Measurements from ENCODE around the gene GPR37L1.
"Not testable (repeated sequence)": the region's sequence is repeated elsewhere in the genome, so short reads cannot be mapped to it uniquely, and the experiment has no call there.

Gene GPR37L1

DNA sequence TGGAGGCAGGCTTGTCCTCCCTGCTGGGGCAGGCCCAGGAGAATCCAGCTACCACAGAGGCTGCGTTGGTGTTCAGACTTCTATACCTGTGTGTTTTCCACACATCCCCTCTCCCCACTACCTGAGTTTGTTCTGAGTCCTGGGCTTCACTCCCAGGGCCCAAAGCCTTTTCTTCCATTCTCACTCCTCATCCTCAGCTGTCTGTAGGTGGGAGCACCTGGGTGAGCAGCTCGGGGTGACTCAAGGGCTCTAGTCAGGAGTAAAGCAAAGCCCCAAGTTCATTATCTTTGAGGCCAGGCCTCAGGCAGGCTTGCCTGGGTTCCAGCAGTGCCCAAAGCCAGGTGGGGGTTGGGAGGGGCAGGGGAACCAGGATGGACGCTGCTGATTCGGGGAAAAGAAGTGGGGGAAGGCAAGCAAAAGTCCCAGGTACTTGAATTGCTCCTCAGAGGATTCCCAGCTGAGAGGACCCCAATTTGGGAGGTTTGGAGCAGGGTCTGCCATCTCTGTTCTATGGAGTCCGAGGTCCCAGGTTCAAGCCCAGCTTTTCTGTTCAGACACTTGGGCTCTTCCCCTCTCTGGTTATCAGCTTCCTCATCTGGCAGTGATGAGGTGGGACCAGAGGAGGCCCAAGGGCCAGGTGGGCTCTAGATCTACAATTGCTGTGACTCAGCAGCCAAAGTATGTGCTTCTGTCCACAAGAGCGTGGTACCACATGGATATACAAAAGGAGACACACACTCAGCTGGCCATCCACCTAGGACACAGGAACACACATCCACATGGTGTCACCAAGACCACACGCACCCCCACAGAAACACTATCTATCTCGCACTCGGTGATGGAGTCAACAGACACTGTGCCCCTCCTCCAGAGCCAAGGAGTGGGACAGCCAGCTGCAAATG lies 43.5 kb downstream of the GPR37L1 start:
- TF ChIP-seq, protein P1, sequence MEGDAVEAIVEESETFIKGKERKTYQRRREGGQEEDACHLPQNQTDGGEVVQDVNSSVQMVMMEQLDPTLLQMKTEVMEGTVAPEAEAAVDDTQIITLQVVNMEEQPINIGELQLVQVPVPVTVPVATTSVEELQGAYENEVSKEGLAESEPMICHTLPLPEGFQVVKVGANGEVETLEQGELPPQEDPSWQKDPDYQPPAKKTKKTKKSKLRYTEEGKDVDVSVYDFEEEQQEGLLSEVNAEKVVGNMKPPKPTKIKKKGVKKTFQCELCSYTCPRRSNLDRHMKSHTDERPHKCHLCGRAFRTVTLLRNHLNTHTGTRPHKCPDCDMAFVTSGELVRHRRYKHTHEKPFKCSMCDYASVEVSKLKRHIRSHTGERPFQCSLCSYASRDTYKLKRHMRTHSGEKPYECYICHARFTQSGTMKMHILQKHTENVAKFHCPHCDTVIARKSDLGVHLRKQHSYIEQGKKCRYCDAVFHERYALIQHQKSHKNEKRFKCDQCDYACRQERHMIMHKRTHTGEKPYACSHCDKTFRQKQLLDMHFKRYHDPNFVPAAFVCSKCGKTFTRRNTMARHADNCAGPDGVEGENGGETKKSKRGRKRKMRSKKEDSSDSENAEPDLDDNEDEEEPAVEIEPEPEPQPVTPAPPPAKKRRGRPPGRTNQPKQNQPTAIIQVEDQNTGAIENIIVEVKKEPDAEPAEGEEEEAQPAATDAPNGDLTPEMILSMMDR (IDR thresholded peaks at IDR 0.05; ENCODE audit: insufficient read depth, low read length, poor library complexity, severe bottlenecking) = no peak
- H3K36me3 ChIP-seq (ENCODE audit: control insufficient read depth, insufficient read depth, low read length) = no peaks in the 10 kb centered on the region
- no peak for DNase-seq (ENCODE audit: extremely low read depth, insufficient read length)
- H3K4me3 ChIP-seq (replicated peaks; ENCODE audit: low read depth, low read length) = no peak overlapping the region
- H3K27me3 ChIP-seq (replicated peaks; ENCODE audit: control insufficient read depth, insufficient read depth, low read length) = no peaks in the 10 kb centered on the region

DNA sequence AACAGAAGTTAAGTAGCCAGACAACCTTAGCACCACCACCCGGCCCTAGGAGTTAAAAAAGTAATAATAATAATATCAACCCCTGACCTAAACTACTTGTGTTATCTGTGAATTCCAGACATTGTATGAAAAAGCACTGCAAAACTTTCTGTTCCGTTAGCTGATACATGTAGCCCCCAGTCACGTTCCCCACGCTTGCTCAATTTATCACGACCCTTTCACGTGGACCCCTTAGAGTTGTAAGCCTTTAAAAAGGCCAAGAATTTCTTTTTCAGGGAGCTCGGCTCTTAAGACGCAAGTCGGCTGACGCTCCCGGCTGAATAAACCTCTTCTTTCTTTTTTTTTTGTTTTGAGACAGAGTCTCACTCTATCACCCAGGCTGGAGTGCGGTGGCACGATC lies 44.3 kb downstream of the GPR37L1 start:
- not testable (repeated sequence) for DNase-seq (ENCODE audit: extremely low read depth, insufficient read length); H3K36me3 ChIP-seq (ENCODE audit: control insufficient read depth, insufficient read depth, low read length); H3K4me3 ChIP-seq (replicated peaks; ENCODE audit: low read depth, low read length); H3K27me3 ChIP-seq (replicated peaks; ENCODE audit: control insufficient read depth, insufficient read depth, low read length)

DNA sequence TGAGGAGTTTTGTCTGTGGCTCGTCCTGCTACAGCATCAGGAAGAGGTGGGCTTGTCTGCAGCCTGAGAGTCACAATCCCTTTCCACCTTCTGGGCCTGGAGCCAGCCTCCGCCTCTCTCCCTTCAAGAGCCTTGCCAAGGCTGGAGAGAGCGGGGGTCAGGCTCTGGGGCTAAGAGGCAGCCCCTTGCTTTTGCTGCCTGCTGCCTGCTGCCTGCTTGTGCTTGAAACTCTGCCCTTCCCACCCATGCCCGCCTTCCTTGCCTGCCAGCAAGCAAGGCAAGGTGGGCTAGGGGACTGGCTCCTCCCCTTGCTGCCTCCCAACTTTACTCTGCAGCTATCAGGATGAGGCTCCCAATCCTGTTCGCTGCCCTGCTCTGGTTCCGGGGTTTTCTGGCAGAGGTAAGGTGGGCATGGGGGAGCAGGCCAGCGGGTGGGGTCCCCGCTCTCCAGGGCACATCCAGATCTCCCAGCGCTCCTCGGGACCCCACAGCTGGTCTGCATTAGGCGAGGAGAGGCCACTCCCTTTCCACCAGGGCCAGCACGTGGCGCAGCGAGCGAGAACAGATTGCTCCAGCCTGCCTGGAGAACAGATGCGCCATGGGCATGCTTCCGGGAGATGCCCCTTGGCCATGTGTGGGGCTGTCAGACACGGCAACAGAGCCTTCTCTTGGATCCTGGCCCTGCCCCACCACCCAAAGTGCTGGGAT lies 45.1 kb downstream of the GPR37L1 start:
- DNase-seq (ENCODE audit: extremely low read depth, insufficient read length) = no peak
- no peaks in the 10 kb centered on the region for H3K36me3 ChIP-seq (ENCODE audit: control insufficient read depth, insufficient read depth, low read length)
- no peaks in the 10 kb centered on the region for H3K27me3 ChIP-seq (replicated peaks; ENCODE audit: control insufficient read depth, insufficient read depth, low read length)
- H3K4me3 ChIP-seq (replicated peaks; ENCODE audit: low read depth, low read length) = no peak overlapping the region
- TF ChIP-seq, protein P1 (IDR thresholded peaks at IDR 0.05; ENCODE audit: insufficient read depth, low read length, poor library complexity, severe bottlenecking) = no peak

DNA sequence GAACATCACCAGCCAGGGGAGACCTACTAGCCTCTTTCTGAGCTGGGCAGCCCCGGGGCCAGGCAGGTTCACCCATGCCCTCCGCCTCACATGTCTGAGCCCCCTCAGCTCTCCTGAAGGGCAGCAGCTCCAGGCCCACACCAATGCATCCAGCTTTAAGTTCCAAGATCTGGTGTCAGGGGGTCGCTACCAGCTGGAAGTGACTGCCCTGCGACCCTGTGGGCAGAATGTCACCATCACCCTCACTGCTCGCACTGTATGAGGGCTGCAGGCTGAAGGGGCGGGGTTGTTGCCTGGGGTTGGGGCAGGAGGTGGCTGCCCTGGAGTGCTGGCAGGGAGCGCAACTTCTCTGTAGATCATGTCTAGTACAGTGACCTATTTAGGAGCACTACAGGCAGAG lies 46.1 kb downstream of the GPR37L1 start:
- H3K27me3 ChIP-seq (replicated peaks; ENCODE audit: control insufficient read depth, insufficient read depth, low read length) = no peaks in the 10 kb centered on the region
- TF ChIP-seq, protein P1 (IDR thresholded peaks at IDR 0.05; ENCODE audit: insufficient read depth, low read length, poor library complexity, severe bottlenecking) = no peak
- no peak overlapping the region for H3K4me3 ChIP-seq (replicated peaks; ENCODE audit: low read depth, low read length)
- H3K36me3 ChIP-seq (ENCODE audit: control insufficient read depth, insufficient read depth, low read length) = no peaks in the 10 kb centered on the region
- no peak for DNase-seq (ENCODE audit: extremely low read depth, insufficient read length)

DNA sequence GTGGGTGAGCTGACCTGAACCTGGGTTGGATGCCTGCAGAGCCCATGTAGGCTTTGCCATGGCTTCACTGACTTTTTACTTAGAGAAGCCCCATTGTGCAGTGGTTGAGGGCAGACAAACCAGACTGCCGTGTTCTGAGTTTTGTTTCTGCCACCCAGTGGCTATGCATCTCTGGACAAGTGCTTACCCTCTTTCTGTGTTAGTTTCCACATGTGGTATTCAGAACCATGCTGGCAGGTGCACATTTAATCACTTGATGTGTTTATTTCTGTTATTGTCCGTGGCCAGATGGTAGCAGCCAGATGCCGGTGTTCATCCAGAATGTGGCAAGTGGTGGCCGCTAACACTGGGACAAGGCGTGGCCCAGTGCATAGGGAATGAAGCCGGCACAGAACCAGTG lies 48.0 kb downstream of the GPR37L1 start:
- Histone ChIP-seq H3K36me3 (ENCODE audit: control insufficient read depth, insufficient read depth, low read length) (no peaks in the 10 kb centered on the region), H3K27me3 (replicated peaks; ENCODE audit: control insufficient read depth, insufficient read depth, low read length) (no peaks in the 10 kb centered on the region), H3K4me3 (replicated peaks; ENCODE audit: low read depth, low read length) (no peak overlapping the region)
- TF ChIP-seq, protein P1 (IDR thresholded peaks at IDR 0.05; ENCODE audit: insufficient read depth, low read length, poor library complexity, severe bottlenecking) = peak; percentile 2
- no peak for DNase-seq (ENCODE audit: extremely low read depth, insufficient read length)

DNA sequence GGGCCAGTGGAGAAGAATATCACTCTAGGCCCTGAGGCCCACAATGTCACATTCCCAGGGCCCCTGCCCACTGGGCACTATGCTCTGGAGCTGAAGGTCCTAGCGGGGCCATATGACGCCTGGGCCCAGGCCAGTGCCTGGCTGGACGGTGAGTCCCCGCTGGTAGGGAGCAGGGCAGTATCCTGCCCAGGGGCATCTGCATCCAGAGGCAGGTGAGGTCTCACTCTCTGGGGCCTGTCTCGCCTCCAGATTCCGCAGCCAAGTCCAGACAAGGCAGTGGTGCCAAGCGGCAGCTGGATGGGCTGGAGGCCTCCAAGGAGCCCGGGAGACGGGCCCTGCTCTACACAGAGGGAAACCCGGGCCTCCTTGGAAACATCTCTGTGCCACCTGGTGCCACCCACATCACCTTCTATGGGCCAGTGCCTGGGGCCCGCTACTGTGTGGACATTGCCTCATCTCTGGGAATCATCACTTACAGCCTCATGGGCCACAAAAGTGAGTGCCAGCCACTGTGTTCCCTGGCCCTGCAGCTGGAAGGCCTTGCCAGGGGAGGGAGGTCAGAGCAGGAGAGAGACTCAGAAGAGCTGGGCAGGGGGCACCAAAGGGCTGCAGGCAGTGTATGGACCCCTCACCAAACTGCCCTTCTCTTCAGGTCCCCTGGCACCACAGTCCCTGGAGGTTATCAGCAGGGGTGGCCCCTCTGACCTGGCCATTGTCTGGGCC lies 48.7 kb downstream of the GPR37L1 start:
- no peak for DNase-seq (ENCODE audit: extremely low read depth, insufficient read length)
- no peaks in the 10 kb centered on the region for H3K27me3 ChIP-seq (replicated peaks; ENCODE audit: control insufficient read depth, insufficient read depth, low read length)
- TF ChIP-seq, protein P1 (IDR thresholded peaks at IDR 0.05; ENCODE audit: insufficient read depth, low read length, poor library complexity, severe bottlenecking) = no peak
- H3K36me3 ChIP-seq (ENCODE audit: control insufficient read depth, insufficient read depth, low read length) = no peaks in the 10 kb centered on the region
- H3K4me3 ChIP-seq (replicated peaks; ENCODE audit: low read depth, low read length) = no peak overlapping the region

Measured in GM06990 (cell line).